Nephron progenitor cell (in vitro differentiated cells): ENCODE data around the gene CCDC154.

Experiments
- DNase-seq: peaks from one replicate; pipeline ENCODE4 v3.0.0; 2021
- H3K27ac Mint-ChIP-seq: 2 replicates; pipeline ENCODE4 v1.8.0; 2021; ENCODE audit warnings: mild to moderate bottlenecking, moderate library complexity, mixed read lengths
- H3K27me3 Mint-ChIP-seq: 2 replicates; pipeline ENCODE4 v1.8.0; 2021; ENCODE audit warnings: mild to moderate bottlenecking, low read depth, mixed read lengths; ENCODE audit not compliant: poor library complexity
- H3K36me3 Mint-ChIP-seq: 2 replicates; pipeline ENCODE4 v1.8.0; 2021; ENCODE audit warnings: low read depth, mixed read lengths
- H3K4me1 Mint-ChIP-seq: 2 replicates; pipeline ENCODE4 v1.8.0; 2021; ENCODE audit warnings: mixed read lengths
- H3K4me3 Mint-ChIP-seq: 2 replicates; pipeline ENCODE4 v1.8.0; 2021; ENCODE audit warnings: mild to moderate bottlenecking, moderate library complexity, mixed read lengths
- H3K9me3 Mint-ChIP-seq: 2 replicates; pipeline ENCODE4 v1.8.0; 2021; ENCODE audit warnings: mild to moderate bottlenecking, moderate library complexity, mixed read lengths
- TF ChIP-seq, protein P1 (sequence below): fragments of 200-600 bp; sonication (generic); IDR thresholded peaks from 2 replicates; pipeline ENCODE4 v1.5.0; 2021; ENCODE audit warnings: antibody characterized with exemption

The CCDC154 gene

DNA sequence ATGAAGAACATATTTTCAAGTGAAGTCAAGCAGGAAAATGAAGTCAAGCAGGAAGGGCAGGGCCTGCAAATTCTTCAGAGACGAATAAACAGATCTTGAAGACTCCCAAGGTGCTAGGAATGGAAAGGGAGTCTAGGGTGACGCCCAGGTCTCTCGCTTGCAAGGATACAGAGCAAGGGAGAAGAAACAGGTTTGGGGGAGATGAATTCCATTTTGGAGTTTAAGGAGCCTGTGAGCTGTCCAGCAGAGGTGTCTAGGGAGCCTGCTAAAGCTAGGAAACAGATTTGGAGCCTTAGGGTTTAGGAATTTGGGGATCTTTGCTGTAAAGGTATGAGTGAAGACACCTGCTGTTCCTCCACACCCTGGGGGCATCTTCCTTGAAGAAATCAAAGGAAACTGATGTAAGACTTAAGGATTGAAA lies 27.8 kb downstream of the CCDC154 start:
- H3K27me3 Mint-ChIP-seq = peaks cover 11% of the 10 kb centered on the region
- H3K9me3 Mint-ChIP-seq = no peaks in the 10 kb centered on the region
- H3K27ac Mint-ChIP-seq = peak overlapping the region; percentile 74
- DNase-seq = no peak
- TF ChIP-seq, protein P1, sequence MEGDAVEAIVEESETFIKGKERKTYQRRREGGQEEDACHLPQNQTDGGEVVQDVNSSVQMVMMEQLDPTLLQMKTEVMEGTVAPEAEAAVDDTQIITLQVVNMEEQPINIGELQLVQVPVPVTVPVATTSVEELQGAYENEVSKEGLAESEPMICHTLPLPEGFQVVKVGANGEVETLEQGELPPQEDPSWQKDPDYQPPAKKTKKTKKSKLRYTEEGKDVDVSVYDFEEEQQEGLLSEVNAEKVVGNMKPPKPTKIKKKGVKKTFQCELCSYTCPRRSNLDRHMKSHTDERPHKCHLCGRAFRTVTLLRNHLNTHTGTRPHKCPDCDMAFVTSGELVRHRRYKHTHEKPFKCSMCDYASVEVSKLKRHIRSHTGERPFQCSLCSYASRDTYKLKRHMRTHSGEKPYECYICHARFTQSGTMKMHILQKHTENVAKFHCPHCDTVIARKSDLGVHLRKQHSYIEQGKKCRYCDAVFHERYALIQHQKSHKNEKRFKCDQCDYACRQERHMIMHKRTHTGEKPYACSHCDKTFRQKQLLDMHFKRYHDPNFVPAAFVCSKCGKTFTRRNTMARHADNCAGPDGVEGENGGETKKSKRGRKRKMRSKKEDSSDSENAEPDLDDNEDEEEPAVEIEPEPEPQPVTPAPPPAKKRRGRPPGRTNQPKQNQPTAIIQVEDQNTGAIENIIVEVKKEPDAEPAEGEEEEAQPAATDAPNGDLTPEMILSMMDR = no peak
- H3K4me1 Mint-ChIP-seq = peaks cover 39% of the 10 kb centered on the region
- peak overlapping the region; percentile 44 for H3K4me3 Mint-ChIP-seq
- H3K36me3 Mint-ChIP-seq = peaks cover 6% of the 10 kb centered on the region

DNA sequence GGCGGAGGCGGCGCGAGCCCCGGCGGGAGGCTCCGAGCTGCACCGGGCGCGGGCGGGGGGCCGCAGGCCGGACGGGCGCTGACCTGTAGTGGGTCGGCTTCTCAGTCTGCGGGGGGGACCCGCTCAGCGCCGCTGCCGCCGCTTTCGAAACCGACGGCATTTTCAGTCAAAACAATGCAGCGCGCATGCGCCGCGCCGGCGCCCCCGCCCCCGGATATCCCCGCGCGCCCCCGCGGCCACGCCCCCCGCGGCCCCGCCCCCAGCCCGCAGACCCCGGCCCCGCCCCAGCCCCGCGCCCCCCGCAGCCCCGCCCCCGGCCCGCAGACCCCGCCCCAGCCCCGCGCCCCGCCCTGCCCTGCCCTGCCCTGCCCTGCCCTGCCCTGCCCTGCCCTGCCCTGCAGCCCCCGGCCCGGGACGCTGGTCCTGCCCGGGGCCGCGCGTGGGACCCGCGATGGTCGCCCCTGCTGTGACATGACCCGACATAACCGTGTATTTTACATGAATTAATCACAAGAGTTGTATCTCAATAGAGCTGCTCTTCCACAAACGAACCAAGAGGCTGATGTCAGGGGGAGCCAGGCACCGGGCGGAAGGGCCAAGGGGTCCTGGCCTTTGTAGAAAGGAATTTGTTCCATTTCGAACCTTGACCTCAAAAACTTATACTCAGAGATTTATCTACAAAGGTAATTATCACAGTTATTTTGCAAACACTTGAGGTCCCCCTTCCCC lies 29.7 kb downstream of the CCDC154 start, which contains the start of gene UNKL:
Gene UNKL (minus strand): TSS at position 173 of the 729 bp plus-strand sequence. CDS start 13 bp downstream, at position 160.
- Mint-ChIP-seq H3K9me3 (no peaks in the 10 kb centered on the region), H3K27ac (no peak within 1 kb of the TSS), H3K36me3 (peaks cover 12% of the 10 kb centered on the region), H3K4me3 (peak within 1 kb of the TSS; percentile 82), H3K4me1 (peaks cover 26% of the 10 kb centered on the region), H3K27me3 (peaks cover 12% of the 10 kb centered on the region)
- peak; percentile 91 for DNase-seq
- TF ChIP-seq, protein P1 = no peak

DNA sequence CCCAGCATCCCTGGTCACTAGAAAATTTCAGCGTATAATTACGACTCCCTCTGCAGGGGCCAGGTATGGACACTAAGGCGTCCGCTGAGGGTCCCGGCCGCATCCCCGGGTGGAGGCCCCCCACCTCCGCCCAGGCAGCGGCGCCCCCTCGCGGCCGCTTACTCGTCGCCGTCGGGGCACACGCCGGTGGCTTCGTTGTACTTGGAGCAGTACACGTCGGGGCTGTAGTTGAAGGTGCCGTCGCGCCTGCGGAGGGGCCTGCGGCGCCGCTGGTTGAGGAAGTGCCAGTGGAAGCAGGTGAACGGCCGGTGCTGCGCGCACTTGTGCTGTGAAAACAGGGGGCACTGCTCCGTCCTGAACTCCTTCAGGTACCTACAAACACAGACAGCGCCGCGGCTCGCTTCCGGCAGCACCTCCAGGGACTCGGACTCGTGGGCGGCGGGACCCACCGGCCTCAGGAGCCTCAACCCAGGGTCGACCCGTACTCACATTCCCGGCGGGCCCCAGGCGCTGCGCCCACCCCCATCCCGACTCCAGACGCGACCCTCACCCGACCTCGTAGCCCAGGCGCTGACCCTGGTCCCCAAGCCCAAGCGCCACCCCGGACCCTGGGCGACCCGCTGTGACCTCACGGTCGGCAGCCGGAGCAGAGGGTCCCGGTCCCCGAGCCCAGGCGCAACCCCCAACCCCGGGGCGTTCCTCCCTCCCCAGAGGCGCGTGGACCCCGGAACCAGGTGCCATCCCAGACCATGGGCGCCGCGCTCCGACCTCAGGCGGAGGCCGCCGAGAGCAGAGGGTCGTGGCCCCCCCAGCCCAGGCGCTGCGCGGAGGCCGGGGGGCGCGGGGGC lies 30.4 kb downstream of the CCDC154 start:
- peak overlapping the region; percentile 82 for H3K4me3 Mint-ChIP-seq
- TF ChIP-seq, protein P1 = peak; percentile 54
- H3K36me3 Mint-ChIP-seq = peaks cover 12% of the 10 kb centered on the region
- no peaks in the 10 kb centered on the region for H3K9me3 Mint-ChIP-seq
- H3K27ac Mint-ChIP-seq = no peak overlapping the region
- DNase-seq = peak; percentile 75
- H3K27me3 Mint-ChIP-seq = peaks cover 14% of the 10 kb centered on the region
- H3K4me1 Mint-ChIP-seq = peaks cover 26% of the 10 kb centered on the region

DNA sequence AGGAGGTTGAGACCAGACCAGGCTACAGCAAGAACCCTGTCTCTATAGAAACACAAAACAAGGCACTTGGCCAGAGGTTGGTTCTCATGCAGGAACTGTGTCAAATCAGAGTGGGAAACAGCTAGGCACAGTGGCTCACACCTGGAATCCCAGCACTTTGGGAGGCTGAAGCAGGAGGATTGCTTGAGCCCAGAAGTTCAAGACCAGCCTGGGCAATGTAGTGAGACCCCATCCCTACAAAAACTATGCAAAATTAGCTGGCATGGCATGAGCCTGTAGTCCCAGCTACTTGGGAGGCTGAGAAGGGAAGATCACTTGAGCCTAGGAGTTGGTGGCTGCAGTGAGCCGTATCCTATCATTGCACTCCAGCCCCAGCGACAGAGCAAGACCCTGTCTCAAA lies 31.5 kb downstream of the CCDC154 start:
- Mint-ChIP-seq H3K9me3 (no peaks in the 10 kb centered on the region), H3K27me3 (peaks cover 14% of the 10 kb centered on the region), H3K4me3 (peak overlapping the region; percentile 59), H3K36me3 (peaks cover 12% of the 10 kb centered on the region), H3K27ac (no peak overlapping the region), H3K4me1 (peaks cover 18% of the 10 kb centered on the region)
- no peak for DNase-seq
- TF ChIP-seq, protein P1 = no peak

DNA sequence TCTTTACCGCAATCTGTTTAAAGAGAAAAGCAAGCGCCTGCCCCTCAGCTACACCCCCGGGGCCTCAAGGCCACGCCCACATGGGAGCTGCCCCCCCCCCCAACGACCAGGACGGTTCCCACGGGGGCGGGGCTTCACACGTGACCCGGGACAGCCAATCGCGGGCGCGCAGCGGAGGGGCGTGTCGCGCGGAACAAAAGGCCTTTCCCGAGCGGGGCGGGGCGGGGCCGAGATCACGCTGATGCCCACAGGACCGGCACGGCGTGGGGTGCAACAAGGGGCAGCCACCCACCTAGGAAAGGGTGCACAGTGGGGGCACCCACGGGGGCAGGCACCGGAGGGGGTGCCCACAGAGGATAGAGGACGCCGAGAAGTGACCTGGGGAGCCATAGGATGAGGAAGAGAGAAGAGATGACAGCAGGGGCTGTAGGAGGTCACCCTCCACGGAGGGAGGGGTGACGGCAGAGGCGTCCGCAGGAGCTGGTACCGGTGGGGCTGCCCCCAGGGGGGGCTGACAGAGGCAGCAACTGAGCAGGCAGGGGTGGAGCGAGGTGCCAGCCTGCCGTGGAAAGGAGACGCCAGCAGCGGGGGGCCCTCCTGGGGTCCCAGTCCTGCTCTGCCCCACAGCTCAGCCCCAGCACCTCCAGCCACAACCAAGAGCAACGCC lies 36.1 kb downstream of the CCDC154 start:
- Mint-ChIP-seq H3K27me3 (peaks cover 16% of the 10 kb centered on the region), H3K4me1 (peaks cover 10% of the 10 kb centered on the region), H3K4me3 (peak overlapping the region; percentile 81), H3K36me3 (peaks cover 12% of the 10 kb centered on the region), H3K27ac (no peak overlapping the region), H3K9me3 (no peaks in the 10 kb centered on the region)
- peak; percentile 99 for DNase-seq
- TF ChIP-seq, protein P1 = no peak
